ENCODE measurements around the gene METTL22. TPM values are rescaled to one million over a fixed set of nuclear protein-coding genes. Genes with fewer than 3 reads are reported as not detected.

Gene METTL22
- total RNA-seq, 2 donors from 2014 or later: 18.9 to 47.5 TPM

DNA sequence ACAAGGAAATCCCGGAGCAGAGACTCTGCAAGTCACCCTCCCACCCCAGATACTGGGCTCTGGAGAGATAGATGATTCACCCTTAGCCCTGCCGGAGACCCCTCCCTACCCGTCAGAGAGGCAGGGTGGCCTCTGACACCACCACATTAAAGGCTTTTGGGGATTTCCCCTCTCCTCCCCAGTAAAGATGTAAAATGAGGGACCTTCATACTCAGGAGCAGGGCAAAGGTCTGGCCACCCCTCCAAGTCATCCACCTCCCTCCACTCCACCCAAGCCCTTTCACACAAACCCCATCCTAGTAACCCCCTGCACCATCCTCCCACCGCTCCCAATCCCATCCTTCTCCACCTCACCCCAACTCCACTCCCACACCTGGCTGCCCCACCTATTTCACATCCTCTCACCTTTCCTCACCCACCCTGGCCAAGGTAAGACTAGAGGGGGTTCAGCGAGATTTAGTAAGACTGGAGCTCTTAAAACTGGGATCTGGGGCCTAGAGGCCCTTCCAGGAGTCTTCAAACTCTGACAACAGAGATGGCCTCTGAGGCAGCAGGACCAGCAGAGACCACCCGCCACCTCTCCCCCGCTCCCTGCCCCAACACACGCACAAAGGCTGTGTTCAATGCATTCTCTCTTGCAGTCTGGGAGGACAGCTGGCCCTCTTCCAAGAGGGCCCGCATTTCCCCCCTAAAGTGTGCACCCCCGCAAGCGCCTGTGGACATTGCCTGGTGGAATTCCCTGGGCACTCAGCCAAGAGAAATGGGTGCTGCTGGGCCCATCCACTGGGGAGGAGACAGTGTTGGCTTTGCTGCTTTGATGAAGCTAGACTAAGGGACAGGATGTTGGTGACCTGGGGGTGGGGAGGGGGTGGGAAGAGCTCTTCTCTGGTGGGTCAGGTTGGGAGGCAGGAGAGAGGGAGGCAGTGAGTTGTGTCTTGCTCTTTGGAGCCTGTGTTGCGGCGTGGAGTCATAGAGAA lies 54.0 kb downstream of the METTL22 start:
- Histone ChIP-seq H3K9me3 (no peaks in the 10 kb centered on the region), H3K4me1 (peaks cover 60% of the 10 kb centered on the region), H3K36me3 (replicated peaks in 1 of 2; ENCODE audit: insufficient read depth in 1 of 2, low read depth in 2 of 2) (no peaks in the 10 kb centered on the region), H3K27me3 (no peaks in the 10 kb centered on the region), H3K4me3 (peak overlapping the region; percentile 29 to 55), H3K27ac (peak overlapping the region; percentile 20 to 83 (median 74))
- TF ChIP-seq POLR2A (IDR thresholded peaks at IDR 0.05): no peak
- TF ChIP-seq, protein P1, sequence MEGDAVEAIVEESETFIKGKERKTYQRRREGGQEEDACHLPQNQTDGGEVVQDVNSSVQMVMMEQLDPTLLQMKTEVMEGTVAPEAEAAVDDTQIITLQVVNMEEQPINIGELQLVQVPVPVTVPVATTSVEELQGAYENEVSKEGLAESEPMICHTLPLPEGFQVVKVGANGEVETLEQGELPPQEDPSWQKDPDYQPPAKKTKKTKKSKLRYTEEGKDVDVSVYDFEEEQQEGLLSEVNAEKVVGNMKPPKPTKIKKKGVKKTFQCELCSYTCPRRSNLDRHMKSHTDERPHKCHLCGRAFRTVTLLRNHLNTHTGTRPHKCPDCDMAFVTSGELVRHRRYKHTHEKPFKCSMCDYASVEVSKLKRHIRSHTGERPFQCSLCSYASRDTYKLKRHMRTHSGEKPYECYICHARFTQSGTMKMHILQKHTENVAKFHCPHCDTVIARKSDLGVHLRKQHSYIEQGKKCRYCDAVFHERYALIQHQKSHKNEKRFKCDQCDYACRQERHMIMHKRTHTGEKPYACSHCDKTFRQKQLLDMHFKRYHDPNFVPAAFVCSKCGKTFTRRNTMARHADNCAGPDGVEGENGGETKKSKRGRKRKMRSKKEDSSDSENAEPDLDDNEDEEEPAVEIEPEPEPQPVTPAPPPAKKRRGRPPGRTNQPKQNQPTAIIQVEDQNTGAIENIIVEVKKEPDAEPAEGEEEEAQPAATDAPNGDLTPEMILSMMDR (IDR thresholded peaks at IDR 0.05): no peak
- intact Hi-C loops (cut with DNase I): no loop called here
- DNase-seq: peak; percentile 25 to 53 (median 43)
- ATAC-seq: no peak
- WGBS, 2 donors: 31 to 43% methylated on average over 7 to 13 of the region's 13 CpGs

DNA sequence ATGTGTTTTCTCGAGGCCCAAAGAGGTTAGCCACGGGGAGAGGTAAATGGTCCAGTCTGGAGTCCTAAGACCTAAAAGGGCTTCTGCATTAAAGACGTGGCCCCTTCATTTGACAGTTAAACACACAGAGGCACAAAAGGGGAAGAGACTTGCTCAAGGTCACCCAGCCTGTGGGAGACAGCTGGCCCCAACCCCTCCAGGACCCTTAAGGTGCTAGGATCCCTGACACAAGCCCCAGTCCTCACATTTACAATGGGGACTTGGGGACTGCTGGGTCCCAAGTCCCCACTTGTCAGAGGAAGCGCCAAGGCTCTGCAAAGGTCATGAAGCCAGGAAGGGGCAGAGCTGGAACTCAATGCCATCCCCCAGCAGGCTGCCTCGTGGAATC lies 54.7 kb downstream of the METTL22 start:
- intact Hi-C loops (cut with DNase I): no loop called here
- no peak overlapping the region for H3K4me3 ChIP-seq
- H3K27ac ChIP-seq: peak overlapping the region; percentile 20 to 83 (median 74)

DNA sequence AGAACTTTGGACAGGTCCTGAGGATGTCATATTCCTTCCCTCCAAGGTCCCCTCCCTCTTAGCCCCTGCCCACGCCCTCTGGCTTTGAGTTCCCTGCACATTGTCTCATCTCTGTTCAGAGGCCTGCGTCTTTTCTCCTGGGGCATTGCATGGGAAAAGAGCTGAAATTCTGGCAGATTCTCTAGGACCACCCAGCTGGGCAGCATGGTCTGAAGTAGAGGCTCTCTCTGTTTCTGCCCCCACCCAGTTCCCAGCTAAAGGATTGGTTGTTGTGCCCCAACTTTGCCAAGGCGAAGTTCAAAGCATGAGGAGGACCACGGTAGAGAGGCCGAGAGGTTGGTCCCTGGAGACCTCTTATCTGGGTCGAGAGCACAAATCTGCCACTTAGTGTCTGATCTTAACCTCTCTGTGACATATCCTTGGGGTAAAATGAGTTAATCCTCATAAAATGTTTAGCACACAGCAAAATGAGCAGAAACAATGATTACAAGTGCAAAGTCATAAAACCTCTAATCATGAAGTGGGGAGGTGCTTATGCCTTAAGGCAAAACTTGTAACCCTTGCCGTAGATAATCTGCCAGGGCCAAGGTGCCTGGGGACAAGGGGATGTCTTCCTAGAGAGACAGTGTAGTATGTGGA lies 55.4 kb downstream of the METTL22 start:
- Histone ChIP-seq H3K27me3 (no peaks in the 10 kb centered on the region), H3K27ac (peak overlapping the region; percentile 39 to 83 (median 71))
- intact Hi-C loops (cut with DNase I): no loop called here

More for the DNA sequence above, 54.7 kb downstream of the METTL22 start:
- TF ChIP-seq, protein P1 (IDR thresholded peaks at IDR 0.05): no peak
- TF ChIP-seq POLR2A (IDR thresholded peaks at IDR 0.05): no peak
- no peaks in the 10 kb centered on the region for H3K9me3 ChIP-seq
- H3K4me1 ChIP-seq: peaks cover 67% of the 10 kb centered on the region
- ATAC-seq (no peak), DNase-seq (no peak)
- no peaks in the 10 kb centered on the region for H3K36me3 ChIP-seq (replicated peaks in 1 of 2; ENCODE audit: insufficient read depth in 1 of 2, low read depth in 2 of 2)
- no peaks in the 10 kb centered on the region for H3K27me3 ChIP-seq
- 29 to 39% methylated on average over 3 to 5 of the region's 5 CpGs for WGBS, 2 donors

DNA sequence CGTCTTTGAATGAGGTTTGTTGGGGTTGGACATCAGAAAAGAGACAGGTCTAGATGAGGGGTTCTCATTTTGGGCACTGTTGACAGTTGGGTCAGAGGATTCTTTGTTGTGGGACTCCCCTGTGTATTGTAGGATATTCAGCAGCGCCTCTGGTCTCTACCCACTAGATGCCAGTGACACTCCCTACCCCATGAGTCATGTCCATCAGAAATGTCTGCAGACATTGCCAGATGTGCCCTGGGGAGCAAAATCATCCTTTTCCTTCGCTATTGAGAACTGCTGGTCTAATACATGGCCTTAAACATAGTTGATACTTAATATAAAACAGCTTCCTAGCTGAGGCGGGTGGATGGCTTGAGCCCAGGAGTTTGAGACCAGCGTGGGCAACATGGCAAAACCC lies 56.0 kb downstream of the METTL22 start:
- intact Hi-C loops (cut with DNase I): no loop called here
- no peaks in the 10 kb centered on the region for H3K36me3 ChIP-seq (replicated peaks in 1 of 2; ENCODE audit: insufficient read depth in 1 of 2, low read depth in 2 of 2)
- H3K27me3 ChIP-seq: no peaks in the 10 kb centered on the region
- H3K27ac ChIP-seq: peak overlapping the region; percentile 39 to 83 (median 71)
- H3K4me1 ChIP-seq: peaks cover 80% of the 10 kb centered on the region
- WGBS, 2 donors: 47 to 50% methylated on average over 5 of the region's 5 CpGs
- TF ChIP-seq, protein P1 (IDR thresholded peaks at IDR 0.05): no peak
- no peak for TF ChIP-seq POLR2A (IDR thresholded peaks at IDR 0.05)
- ATAC-seq: no peak
- no peaks in the 10 kb centered on the region for H3K9me3 ChIP-seq
- no peak for DNase-seq
- no peak overlapping the region for H3K4me3 ChIP-seq

More for the DNA sequence above, 55.4 kb downstream of the METTL22 start:
- TF ChIP-seq, protein P1 (IDR thresholded peaks at IDR 0.05): no peak
- TF ChIP-seq POLR2A (IDR thresholded peaks at IDR 0.05): no peak
- Histone ChIP-seq H3K9me3 (no peaks in the 10 kb centered on the region), H3K4me3 (no peak overlapping the region), H3K4me1 (peaks cover 74% of the 10 kb centered on the region), H3K36me3 (replicated peaks in 1 of 2; ENCODE audit: insufficient read depth in 1 of 2, low read depth in 2 of 2) (no peaks in the 10 kb centered on the region)
- WGBS, 2 donors: 43 to 44% methylated on average over 7 of the region's 7 CpGs
- DNase-seq (no peak), ATAC-seq (no peak)

All from body of pancreas (tissue), 4 donors.